T1000 (cell line): ENCODE results near the gene PCLO.
"Not testable (repeated sequence)": the region's sequence is repeated elsewhere in the genome, so short reads cannot be mapped to it uniquely, and the experiment has no call there.

Experiments
- DNase-seq: peaks from one replicate; lab custom pipeline; 2025; ENCODE audit warnings: mixed read lengths; lab: John Stamatoyannopoulos, UW

PCLO gene

GRCh38 chr7:83130623-83131545 is 31.8 kb downstream of the PCLO start:
- DNase-seq, result no peak

DNA sequence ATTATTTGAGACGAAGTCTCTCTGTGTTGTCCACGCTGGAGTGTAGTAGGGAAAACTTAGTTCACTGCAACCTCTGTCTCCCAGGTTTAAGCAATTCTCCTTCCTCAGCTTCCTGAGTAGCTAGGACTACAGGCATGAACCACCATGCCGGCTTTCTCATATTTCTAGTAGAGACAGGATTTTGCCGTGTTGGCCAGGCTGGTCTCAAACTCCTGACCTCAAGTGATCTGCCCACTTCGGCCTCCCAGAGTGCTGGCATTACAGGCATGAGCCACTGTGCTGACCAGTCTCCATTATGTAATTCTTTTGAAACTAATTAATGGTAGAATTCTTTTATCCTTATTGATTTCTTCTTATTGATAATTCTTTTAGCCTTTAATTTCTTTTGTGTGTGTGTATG is 32.5 kb downstream of the PCLO start:
- DNase-seq, result no peak

DNA sequence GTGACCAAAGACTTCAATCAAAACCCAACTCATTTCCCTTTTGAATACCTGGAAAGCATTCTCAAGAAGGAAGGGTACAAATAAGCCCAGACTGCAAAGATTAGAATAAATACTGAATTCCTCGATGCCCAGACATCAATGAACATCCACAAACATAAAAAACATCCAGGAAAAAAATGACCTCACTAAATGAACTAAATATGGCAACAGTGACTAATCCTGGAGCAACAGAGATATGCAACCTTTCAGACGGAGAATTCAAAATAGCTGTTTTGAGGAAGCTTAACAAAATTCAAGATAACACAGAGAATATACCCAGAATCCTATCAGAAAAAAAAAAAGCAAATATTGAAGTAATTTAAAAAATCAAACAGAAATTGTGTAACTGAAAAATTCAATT is 43.2 kb downstream of the PCLO start:
- DNase-seq, result no peak

- no peak for DNase-seq
Observed at GRCh38 chr7:83119026-83119382, 43.7 kb downstream of the PCLO start.

- no peak for DNase-seq
Observed at GRCh38 chr7:83118347-83119025, 44.2 kb downstream of the PCLO start.

DNA sequence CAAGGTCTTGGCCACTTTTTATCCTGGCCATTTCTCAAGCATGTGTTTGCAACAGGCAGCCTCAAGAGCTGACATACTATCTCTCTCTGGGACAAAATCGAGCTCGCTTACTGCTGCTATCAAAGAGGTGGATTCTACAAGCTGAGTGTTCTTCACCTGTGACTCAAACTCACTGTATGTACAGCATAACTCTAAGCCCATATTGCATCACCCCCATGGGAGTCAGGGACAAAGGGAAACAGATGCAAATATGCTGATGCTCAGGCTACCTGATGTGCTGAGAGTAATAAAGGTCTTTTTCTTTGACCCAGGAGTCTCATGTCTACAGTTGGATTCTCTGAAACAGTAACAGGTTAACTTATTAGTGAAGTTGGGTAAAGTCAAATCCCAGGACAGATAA is 45.2 kb downstream of the PCLO start:
- DNase-seq, result no peak

- DNase-seq, result no peak
Observed at GRCh38 chr7:83111391-83111790, 51.3 kb downstream of the PCLO start.

DNA sequence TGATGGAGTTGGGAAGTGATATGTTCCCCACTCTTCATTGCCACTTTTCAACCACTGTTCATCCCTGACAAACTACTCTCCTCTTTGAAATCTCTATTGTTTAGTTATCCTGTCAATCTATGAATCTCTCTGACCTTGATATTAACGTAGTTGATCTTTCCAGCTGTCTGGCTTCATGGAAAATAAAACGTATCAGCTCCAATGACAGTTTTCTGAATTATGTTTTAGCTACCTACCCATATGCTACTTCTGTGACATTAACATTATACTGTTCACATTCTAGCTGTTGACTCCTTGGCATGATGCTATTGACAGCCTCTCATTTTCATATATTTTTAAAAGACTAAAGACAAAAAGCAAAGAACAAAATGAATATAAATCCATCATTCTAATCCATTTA is 53.3 kb downstream of the PCLO start:
- DNase-seq, result no peak

GRCh38 chr7:83105948-83106347 is 56.7 kb downstream of the PCLO start:
- DNase-seq, result no peak

GRCh38 chr7:83105063-83105462 is 57.6 kb downstream of the PCLO start:
- DNase-seq, result no peak

GRCh38 chr7:83101530-83101929 is 61.2 kb downstream of the PCLO start:
- DNase-seq, result no peak

GRCh38 chr7:83096065-83096580 is 66.6 kb downstream of the PCLO start:
- no peak for DNase-seq

DNA sequence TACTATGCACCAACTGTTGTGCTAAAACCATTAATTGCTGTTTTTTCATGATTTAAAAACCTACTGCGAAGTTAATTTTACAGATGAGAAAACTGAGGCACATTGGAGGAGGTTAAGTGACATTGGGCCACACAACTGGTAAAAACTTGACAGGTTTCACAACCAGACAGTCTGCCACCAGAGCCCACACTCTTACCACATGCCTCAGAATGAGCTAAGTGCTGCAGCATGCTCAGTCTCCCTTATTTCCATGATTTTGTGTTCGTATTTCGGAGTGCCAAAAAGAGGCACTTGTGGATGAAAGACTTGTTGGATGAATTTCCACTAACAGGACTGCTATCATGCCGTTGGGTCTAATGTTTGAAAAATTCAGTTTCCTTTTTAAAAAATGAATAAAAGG is 77.4 kb downstream of the PCLO start:
- DNase-seq, result no peak

DNA sequence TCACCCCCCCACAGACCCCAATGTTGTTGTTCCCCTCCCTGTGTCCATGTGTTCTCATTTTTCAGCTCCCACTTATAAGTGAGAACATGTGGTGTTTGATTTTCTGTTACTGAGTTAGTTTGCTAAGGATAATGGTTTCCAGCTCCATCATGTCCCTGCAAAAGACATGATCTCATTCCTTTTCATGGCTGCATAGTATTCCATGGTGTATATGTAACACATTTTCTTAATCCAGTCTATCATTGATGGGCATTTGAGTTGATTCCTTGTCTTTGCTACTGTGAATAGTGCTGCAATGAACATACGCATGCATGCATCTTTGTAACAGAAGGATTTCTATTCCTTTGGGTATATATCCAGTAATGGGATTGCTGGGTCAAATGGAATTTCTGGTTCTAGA is 82.8 kb downstream of the PCLO start:
- DNase-seq, result not testable (repeated sequence)

- DNase-seq, result no peak
Observed at GRCh38 chr7:83077328-83077727, 85.4 kb downstream of the PCLO start.

DNA sequence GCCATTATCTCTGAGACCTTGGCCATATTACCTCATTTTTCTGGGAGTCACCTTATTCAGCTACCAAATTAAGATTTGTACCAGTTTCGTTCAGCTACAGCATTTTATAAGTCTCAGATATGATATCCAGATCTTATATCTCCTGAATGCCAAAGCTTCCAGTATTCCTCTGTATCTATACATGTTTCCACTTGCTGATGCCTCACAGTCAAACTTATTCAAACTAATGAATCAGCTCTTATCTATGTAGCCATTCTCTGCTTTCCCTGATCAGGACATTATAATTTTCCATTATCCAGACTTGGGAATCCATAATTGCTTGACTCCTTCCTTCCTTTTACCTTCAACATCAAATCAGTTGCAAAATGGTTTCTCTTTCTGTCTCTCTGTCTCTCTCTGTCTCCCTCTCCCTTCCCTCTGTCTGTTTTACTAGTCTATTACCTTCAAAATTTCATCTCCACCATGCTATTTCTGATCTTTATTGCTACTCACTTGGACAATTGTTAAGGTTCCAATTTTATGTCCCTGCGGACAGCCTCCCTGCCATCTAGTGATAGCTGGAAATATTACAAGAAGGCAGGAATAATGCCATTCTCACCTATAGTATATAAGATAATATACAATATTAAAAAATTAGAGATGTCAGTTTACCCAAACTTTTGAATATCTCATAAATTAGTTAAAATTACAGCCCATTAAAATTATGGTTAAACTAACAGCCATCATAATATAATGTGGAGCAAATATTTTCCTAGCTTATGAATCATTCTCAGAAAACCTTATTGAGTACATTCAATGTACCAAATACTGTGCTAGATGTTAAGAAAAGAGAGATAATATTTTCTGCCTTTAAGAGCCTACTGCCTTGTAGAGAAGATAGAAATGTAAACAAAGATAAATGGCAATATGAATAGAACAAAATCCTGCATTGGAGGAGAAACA is 89.8 kb downstream of the PCLO start:
- no peak for DNase-seq

GRCh38 chr7:83065714-83066113 is 97.0 kb downstream of the PCLO start:
- DNase-seq, result no peak

GRCh38 chr7:83060218-83060617 is 102.5 kb downstream of the PCLO start:
- DNase-seq, result no peak

- no peak for DNase-seq
Observed at GRCh38 chr7:83058667-83059066, 104.0 kb downstream of the PCLO start.

GRCh38 chr7:83055197-83055596 is 107.5 kb downstream of the PCLO start:
- no peak for DNase-seq

DNA sequence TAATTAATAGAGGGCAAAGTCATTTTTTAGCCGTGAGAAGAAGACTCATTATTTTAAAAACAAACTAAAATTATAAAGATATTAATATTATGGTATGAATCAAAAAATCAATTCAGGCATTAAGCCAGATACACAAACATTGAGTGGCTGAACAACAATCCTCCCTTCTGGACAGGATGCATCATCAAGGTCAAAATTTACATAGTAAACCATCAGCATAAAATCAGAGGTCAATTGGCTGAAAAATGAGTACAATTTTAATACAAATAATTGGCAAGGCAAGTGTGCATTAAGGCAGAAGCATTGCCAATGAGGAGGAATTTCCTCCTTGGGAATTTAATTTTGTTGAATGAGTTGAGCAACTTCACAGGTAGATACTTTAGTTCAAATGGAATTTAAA is 108.2 kb downstream of the PCLO start:
- DNase-seq, result no peak

DNA sequence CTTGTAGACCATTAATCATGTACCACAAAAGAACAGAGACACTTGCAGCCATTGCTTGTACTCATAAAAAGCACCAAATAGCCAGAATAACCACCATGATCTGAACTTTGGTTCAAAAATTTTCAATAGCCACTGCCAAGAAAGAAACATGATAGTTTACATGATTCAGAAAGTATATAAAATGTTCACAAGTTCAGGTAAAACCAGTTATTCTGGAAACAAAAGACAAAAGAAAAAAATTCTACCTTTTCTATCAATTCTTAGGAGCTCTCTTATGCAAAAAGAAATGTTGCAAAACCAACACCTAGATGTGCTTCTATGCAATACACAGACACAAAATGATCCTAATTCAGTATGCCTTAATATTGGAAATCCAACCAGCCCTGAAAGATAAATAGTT is 108.7 kb downstream of the PCLO start:
- DNase-seq, result no peak
